ENCODE measurements around the gene CLMN. TPM values are rescaled to one million over a fixed set of nuclear protein-coding genes. Genes with fewer than 3 reads are reported as not detected.

Gene CLMN
- total and polyA plus RNA-seq, 9 of the 15 experiments (the other 6 are each of a cell fraction or from before 2014, with no cell fraction given): 0.01 to 0.18 (median 0.07) TPM; not detected in 4

- no peak for ATAC-seq
- H2AFZ ChIP-seq (ENCODE audit: low read depth, low read length): no peak overlapping the region
- no peaks in the 10 kb centered on the region for H3K79me2 ChIP-seq (ENCODE audit: control insufficient read depth, insufficient read depth, low read length)
- H3K36me3 ChIP-seq (ENCODE audit: control insufficient read depth, insufficient read depth, low read length): no peaks in the 10 kb centered on the region
- H3K27ac ChIP-seq (ENCODE audit: extremely low read depth, low read depth, low read length): no peak overlapping the region
- no peaks in the 10 kb centered on the region for H3K9me3 ChIP-seq (replicated peaks; ENCODE audit: control insufficient read depth, insufficient read depth, low read depth, low read length)
- no peaks in the 10 kb centered on the region for H3K9me1 ChIP-seq (ENCODE audit: control insufficient read depth, insufficient read depth, low read length)
- ChIA-PET POLR2A (no interaction called here), CTCF (ENCODE audit: low intra/inter-chr PET ratio) (interaction anchor here (0.6 kb wide), 1 partner anchor 16 kb away, joined by 3 read pairs; no protein-coding TSS in a partner anchor)
- no peak overlapping the region for H3K9ac ChIP-seq (ENCODE audit: insufficient read depth in 1 of 2, low read depth in 2 of 2, low read length in 2 of 2)
- 5% methylated on average over 2 of the region's 2 CpGs for WGBS (ENCODE audit: insufficient coverage, low coverage, missing lambda C conversion rate)
- no peak overlapping the region for H3K4me3 ChIP-seq
- H4K20me1 ChIP-seq (replicated peaks; ENCODE audit: control insufficient read depth, insufficient read depth, low read length): no peaks in the 10 kb centered on the region
- FAIRE-seq: no peak
- no peaks in the 10 kb centered on the region for H3K4me1 ChIP-seq (replicated peaks in 1 of 2; ENCODE audit: control insufficient read depth in 2 of 2, insufficient read depth in 2 of 2, low read length in 2 of 2)
- H3K27me3 ChIP-seq (ENCODE audit: control insufficient read depth in 2 of 2, insufficient read depth in 2 of 2, low read length in 2 of 2): peaks cover 3 to 11% of the 10 kb centered on the region in 2 experiments; a peak in 3 of 5 replicates
- no peak overlapping the region for H3K4me2 ChIP-seq (ENCODE audit: insufficient read depth, low read length)
- BruUV-seq (replicated peaks): no TSS peak
- intact Hi-C loops (cut with micrococcal nuclease): no loop called here
- TF ChIP-seq ZNF316 (IDR thresholded peaks at IDR 0.05): peak; percentile 66
- no peak for TF ChIP-seq NR3C1 (CRISPR knock-in tag; IDR thresholded peaks at IDR 0.05)
- peak; percentile 45; the same call in 1 of the 2 replicates for TF ChIP-seq C11orf30 (IDR thresholded peaks at IDR 0.05; ENCODE audit: low read depth)
- peak; percentile 13; the same call in 1 of the 2 replicates for TF ChIP-seq MAFF (IDR thresholded peaks at IDR 0.05; ENCODE audit: low read length)
- no peak for DNase-seq (ENCODE audit: extremely low read depth in 1 of 4, low spot score in 3 of 4)
- in situ Hi-C loops (cut with MboI): no loop called here
These were observed 145.4 kb downstream of the CLMN start for GRCh38 chr14:95174184-95174792.

GRCh38 chr14:95173518-95173917, 146.2 kb downstream of the CLMN start:
- Histone ChIP-seq H3K36me3 (ENCODE audit: control insufficient read depth, insufficient read depth, low read length) (no peaks in the 10 kb centered on the region), H3K9me3 (replicated peaks; ENCODE audit: control insufficient read depth, insufficient read depth, low read depth, low read length) (no peaks in the 10 kb centered on the region), H2AFZ (ENCODE audit: low read depth, low read length) (no peak overlapping the region), H3K9ac (ENCODE audit: insufficient read depth in 1 of 2, low read depth in 2 of 2, low read length in 2 of 2) (no peak overlapping the region), H3K27ac (ENCODE audit: extremely low read depth, low read depth, low read length) (no peak overlapping the region), H3K4me1 (replicated peaks in 1 of 2; ENCODE audit: control insufficient read depth in 2 of 2, insufficient read depth in 2 of 2, low read length in 2 of 2) (no peaks in the 10 kb centered on the region), H3K27me3 (ENCODE audit: control insufficient read depth in 2 of 2, insufficient read depth in 2 of 2, low read length in 2 of 2) (peaks cover 3 to 6% of the 10 kb centered on the region in 2 experiments; a peak in 3 of 5 replicates), H4K20me1 (replicated peaks; ENCODE audit: control insufficient read depth, insufficient read depth, low read length) (no peaks in the 10 kb centered on the region), H3K4me3 (no peak overlapping the region), H3K79me2 (ENCODE audit: control insufficient read depth, insufficient read depth, low read length) (no peaks in the 10 kb centered on the region), H3K4me2 (ENCODE audit: insufficient read depth, low read length) (no peak overlapping the region), H3K9me1 (ENCODE audit: control insufficient read depth, insufficient read depth, low read length) (no peaks in the 10 kb centered on the region)
- no TSS peak for BruUV-seq (replicated peaks)
- ATAC-seq: no peak
- in situ Hi-C loops (cut with MboI): no loop called here
- ChIA-PET CTCF (ENCODE audit: low intra/inter-chr PET ratio) (interaction anchor here (0.6 kb wide), 1 partner anchor 15 kb away, joined by 3 read pairs; no protein-coding TSS in a partner anchor), POLR2A (no interaction called here)
- intact Hi-C loops (cut with micrococcal nuclease): no loop called here
- no peak for FAIRE-seq
- DNase-seq (ENCODE audit: extremely low read depth in 1 of 4, low spot score in 3 of 4): no peak
- TF ChIP-seq GTF2F1 (IDR thresholded peaks at IDR 0.05; ENCODE audit: low read depth, low read length): no peak
- TF ChIP-seq SREBF2 (CRISPR knock-in tag; IDR thresholded peaks at IDR 0.05): no peak
- TF ChIP-seq SIN3B (IDR thresholded peaks at IDR 0.05; ENCODE audit: low read depth): no peak
- TF ChIP-seq ZNF280A (IDR thresholded peaks at IDR 0.05; ENCODE audit: low read depth, partially characterized antibody): no peak
- no peak for TF ChIP-seq FOXM1 (IDR thresholded peaks at IDR 0.05; ENCODE audit: low read depth)
- no peak for TF ChIP-seq FOXM1 (CRISPR knock-in tag; IDR thresholded peaks at IDR 0.05; ENCODE audit: low read depth)
- no peak for TF ChIP-seq STAT5B (CRISPR knock-in tag; IDR thresholded peaks at IDR 0.05)
- TF ChIP-seq GABPA (tag; conservative IDR thresholded peaks at IDR 0.05; ENCODE audit: low read depth): no peak
- no peak for TF ChIP-seq HDGF (IDR thresholded peaks at IDR 0.05)
- TF ChIP-seq ESRRA (IDR thresholded peaks at IDR 0.05; ENCODE audit: borderline replicate concordance, low read depth): no peak
- TF ChIP-seq ARID2 (IDR thresholded peaks at IDR 0.05): no peak
- no peak for TF ChIP-seq MAX (CRISPR knock-in tag; IDR thresholded peaks at IDR 0.05)
- TF ChIP-seq RCOR1 (IDR thresholded peaks at IDR 0.05; ENCODE audit: borderline replicate concordance in 1 of 2, low read depth in 2 of 2, low read length in 2 of 2): no peak

Measured in K562 (cell line).